ENCODE results near the gene GORASP2.
A peak's percentile ranks its signal among the peaks of the same experiment; 100 is the strongest.

Gene GORASP2

DNA sequence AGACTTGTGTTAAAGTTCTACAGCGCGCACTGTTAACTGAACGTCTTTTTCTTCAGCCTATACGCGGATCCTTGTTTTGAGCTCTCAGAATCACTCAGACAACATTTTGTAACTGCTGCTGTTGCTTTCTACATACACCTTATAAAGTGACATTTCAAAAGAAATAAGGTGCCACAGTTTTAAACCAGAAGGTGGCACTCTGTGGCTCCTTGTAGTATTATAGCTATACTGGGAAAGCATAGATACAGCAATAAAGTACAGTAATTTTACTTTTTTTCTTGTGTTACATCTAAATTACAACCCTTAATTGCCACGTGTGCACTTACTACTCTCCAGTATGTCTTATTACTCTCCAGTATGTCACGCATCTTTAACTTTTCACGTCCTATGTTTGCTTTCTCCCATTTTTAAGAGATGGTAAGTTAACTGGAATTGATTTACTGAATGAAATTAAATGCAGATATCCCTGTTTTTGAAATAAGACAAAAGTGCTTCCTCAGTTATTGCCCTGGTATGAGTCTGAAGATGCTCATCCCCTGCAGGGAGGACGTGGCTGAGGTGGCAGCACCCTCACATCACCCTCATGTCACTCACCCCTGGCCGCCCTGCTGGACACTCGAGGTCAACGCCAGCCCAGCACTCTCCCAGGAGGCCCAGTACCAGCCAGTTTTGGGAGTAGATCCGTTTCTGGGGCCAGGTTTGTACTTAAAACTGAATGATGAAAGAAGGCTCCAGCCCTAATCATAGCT lies 37.8 kb downstream of the GORASP2 start:
- peak in 1 of 2 experiments; percentile 11 for DNase-seq

DNA sequence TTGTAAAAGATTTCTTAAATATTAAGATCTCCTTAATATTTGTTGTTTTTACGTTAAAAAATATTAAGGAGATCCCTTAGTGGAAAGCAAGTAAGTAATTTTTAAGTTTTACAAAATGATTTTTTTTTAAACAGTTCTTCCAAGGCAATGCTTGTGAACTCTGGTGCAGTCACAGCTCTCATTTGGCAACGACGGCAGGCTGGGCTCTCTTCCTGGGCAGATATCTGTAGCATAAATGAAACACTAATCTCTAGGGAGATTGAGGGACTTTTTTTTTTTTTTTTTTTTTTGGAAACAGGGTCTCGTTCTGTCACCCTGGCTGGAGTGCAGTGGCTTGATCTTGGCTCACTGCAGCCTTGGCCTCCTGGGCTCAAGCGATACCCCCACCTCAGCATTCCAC lies 38.5 kb downstream of the GORASP2 start:
- no peak for DNase-seq

GRCh38 chr2:170968205-170969003 lies 39.4 kb downstream of the GORASP2 start:
- no peak for DNase-seq

DNA sequence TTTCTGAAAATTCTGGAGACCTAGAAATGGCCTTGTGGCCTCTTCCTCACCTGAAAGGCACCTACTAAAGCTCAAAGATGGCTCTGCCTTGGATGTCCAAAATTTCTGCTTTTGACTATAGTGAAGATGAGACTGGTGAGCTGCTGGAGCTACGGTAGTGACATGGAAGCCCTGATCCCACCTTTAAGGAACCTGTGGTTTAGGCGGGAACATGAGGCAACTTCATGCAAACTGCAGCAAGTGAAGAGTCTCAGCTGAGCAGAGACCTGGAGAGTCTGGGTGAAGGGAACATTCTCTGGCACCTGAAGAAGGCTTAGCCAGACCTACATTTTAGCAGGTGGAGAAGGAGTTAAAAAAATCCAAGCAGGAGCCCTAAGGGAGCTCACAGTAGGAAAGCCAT lies 40.0 kb downstream of the GORASP2 start:
- DNase-seq = no peak

DNA sequence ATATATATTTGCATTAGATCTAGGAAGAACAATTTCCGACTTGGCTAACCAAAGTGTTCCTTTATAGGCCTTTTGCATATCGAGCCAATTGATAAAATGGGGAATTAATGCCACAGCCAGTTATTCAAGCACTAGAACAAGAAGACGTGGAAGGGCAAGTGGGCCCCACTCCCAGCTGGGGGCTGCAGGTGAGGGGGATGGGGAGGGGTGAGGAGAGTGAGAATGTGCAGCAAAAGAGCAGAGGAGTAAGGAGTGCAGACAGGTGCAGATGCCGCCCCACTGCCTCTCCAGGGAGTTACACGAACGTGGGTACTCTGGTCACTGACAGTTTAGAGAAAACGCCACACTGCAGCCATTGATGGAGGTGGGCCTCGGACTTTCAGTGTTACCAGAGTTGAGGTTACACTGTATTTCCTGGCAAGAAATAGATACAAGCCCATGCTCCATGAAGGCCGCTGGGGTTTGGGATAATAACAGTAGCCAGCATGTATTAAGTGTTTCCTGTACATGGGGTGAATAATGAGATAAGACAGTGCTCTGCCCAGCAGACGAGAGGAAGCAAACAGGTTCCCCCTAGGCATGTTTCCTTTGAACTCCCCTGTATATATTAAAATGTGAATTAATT lies 40.9 kb downstream of the GORASP2 start:
- no peak for DNase-seq

DNA sequence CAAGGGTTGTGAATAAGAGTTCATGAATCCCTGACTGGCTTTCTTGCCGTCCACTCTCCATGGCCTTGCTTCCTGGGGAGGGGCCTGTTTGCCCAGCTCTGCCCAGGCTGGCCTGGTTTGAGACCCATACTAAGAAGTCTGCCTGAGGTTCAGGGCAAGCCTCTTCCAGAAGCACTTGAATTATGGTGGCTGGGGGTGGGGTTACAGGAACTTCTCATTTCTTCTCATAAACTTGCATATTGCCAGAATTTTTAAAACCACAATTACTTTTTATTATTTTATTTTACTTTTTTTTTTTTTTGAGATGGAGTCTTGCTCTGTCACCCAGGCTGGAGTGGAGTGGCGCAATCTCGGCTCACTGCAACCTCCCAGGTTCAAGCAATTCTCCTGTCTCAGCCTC lies 42.0 kb downstream of the GORASP2 start:
- DNase-seq = no peak

- peak in 1 of 2 experiments; percentile 4 for DNase-seq
These were observed 43.5 kb downstream of the GORASP2 start for GRCh38 chr2:170972296-170973224.

GRCh38 chr2:170973225-170973491 lies 44.1 kb downstream of the GORASP2 start:
- DNase-seq = no peak

DNA sequence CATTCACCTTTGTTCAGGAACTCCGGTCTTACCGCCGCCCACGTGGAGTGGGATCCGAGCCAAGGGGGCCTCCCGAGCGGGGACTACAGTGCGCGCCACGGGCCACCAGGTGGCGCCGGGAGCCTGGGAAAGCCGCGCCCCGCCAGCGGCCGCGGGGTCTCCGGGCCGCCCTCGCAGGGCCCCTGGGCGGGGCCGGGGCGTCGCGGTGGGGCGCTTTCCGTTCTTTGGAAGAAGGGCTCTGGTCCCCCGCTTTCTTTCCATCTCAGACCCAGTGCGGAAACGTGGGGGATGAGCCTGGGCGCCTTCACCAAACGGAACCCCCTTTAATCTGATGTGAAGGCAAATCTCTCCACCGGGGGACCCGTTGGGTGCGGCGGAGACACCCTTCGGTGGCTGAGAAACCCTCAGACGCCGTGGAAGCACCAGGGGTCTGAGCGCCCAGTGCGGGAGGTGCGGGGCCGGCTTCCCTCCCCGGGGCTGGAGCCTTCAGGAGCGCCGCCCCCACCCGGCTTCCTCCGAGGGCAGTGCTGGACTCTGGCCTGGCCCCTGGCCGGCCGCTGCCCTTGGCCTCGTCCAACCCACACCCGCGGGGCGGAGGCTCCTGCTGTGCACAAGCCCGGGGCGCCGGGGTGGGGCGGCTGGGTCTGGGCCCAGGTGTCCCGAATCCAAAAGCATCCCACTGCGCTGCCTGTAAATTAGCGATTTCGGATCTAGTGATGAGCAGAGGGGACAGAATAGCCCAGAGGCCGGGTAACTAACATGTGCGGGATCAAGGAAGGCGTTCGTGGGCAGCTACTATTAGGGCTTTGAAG lies 44.6 kb downstream of the GORASP2 start:
- peak; percentile 57 to 61 for DNase-seq

GRCh38 chr2:170974304-170974993 lies 45.4 kb downstream of the GORASP2 start:
- no peak for DNase-seq

DNA sequence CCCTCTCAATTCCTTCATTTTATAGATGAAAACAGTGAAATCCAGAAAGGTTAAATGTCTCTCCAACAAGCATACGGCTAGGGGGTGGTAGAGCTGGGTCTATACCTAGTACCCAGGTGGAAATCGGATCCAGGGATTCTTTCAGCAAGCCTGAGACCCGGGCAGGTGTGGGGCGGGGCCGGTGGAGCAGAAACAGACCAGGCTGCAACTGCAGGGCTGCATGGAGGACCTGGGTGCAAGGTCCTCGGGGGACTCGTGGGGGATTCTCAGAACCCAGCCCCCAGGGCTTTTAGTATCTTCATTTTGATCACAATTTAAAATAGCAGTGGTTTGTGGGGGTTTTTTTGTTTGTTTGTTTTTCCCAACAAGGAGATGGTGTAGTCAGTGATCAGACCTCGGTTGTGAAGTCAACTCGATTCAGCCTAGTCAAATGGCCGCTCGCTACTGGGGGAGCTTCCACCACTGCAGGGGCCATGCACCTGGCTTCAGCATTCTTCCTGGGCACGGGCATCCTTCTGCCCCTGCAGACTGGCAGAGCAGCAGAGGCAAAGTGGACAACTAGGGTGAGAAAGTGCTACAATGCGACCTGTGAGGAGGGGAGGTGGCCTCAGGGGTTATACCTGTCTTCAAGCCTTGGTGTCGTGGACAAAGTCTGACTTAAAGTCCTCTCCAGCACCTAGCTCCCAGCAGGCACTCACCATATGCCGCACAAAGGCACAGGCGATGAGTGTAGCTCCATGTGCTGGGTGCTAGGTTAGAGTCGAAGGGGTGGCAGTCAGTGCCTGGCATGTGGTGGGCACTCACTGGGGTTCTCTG lies 46.3 kb downstream of the GORASP2 start:
- no peak for DNase-seq

DNA sequence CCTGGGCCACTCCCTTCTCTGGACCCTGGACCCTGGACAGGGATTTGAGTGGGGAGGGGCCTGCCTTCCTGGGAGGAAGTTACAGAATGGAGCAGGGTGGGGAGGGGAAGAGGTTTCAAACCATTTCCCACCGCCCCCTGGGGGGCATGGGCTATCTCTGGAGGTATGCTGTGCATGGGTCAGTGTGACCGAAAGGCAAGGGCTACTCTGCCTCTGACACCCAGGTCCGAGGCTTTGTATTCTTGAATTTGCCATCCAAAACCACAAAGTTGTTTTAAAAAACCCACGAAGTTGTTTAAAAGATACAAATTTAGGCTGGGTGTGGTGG lies 46.9 kb downstream of the GORASP2 start:
- no peak for DNase-seq

DNA sequence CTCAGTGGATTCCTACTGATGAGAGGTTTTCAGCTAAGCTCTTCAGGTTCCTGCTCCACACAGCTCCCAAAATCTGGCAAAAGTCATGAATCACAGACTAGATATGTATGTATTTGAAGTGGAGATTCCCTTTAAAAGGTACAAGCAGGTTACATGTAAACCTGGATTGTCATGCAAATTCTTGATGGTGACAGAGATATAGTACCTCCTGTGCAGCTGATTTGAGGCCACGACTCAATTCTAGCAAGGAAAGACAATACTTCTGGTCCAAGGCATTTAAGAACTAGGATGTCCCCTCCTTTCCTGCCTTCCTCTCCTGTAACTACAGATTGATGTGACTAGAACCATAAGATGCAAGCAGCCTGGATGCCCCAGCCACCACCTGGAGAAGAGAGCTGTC lies 55.0 kb downstream of the GORASP2 start:
- DNase-seq = no peak

GRCh38 chr2:170985407-170985806 lies 56.4 kb downstream of the GORASP2 start:
- DNase-seq = no peak

DNA sequence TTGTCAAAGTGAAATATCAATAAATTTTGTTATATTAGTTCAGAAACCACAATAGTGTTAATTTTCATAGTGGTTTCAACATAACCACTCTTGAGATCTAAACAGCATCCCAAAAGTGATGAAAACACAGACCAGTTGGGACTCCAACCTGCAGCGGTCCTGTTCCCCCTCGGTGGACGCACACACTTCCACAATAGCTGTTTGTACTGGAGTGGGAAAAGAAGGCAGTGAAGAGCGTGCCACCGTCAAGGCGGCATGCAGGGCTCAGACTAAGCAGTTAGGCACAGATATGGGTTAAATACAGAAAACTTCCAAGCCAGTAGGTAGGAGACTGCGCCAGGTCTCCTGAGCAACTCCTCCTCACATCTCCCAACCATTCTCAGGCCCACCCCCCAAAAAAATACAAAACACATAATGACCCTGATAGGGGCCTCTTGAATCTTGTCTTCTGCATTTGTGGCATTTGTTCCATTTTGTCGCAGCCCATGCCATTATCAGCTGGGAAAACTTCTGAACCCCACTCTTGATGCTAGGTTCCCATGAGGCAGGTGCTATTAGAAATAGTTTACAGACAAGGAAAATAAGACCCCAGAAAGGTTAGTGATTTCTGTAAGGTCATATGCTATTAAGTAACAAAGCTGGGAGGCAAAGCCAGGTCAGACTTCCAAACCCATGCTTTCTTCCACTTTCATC lies 57.7 kb downstream of the GORASP2 start:
- DNase-seq = no peak

GRCh38 chr2:170991398-170992182 lies 62.5 kb downstream of the GORASP2 start:
- no peak for DNase-seq

DNA sequence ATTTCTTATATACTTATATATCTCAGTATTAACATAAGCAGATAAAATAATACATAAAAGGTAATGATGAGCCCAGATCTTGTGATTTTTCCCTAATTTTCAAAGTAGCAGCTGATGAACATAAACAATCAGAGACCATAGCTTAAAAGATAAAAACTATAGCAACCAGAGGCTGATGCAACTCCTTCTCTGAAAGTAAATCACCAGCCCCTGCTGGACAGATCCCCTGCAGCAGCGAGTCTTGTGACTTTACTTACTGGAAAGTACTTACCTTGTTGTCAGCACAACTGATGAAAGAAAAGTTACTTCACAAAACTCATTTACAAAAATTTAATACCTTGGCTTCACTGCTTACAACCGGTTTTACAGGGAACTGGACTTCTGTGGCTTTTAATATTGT lies 67.3 kb downstream of the GORASP2 start:
- DNase-seq = no peak

- DNase-seq = no peak
These were observed 69.0 kb downstream of the GORASP2 start for GRCh38 chr2:170997893-170998597.

GRCh38 chr2:170999654-171000053 lies 70.6 kb downstream of the GORASP2 start:
- no peak for DNase-seq
